HG03457 (cell line): Measurements from ENCODE around the gene STAT3.
"Not testable (repeated sequence)": the region's sequence is repeated elsewhere in the genome, so short reads cannot be mapped to it uniquely, and the experiment has no call there.

Source experiments
- ATAC-seq: cut with Tn5 transposase; IDR thresholded peaks from one replicate; pipeline ENCODE4 v1.9.1; 2021; ENCODE audit warnings: moderate number of reproducible peaks; ENCODE audit not compliant: unreplicated experiment

The STAT3 gene

GRCh38 chr17:42409523-42410318, 21.5 kb upstream of the STAT3 start:
- ATAC-seq, result no peak

GRCh38 chr17:42408061-42408460, 19.8 kb upstream of the STAT3 start:
- no peak for ATAC-seq

GRCh38 chr17:42407289-42407836, 19.1 kb upstream of the STAT3 start:
- no peak for ATAC-seq

GRCh38 chr17:42406615-42407288, 18.5 kb upstream of the STAT3 start:
- no peak for ATAC-seq

GRCh38 chr17:42405963-42406495, 17.8 kb upstream of the STAT3 start:
- no peak for ATAC-seq

GRCh38 chr17:42405076-42405475, 16.8 kb upstream of the STAT3 start:
- ATAC-seq, result no peak

GRCh38 chr17:42404326-42405055, 16.2 kb upstream of the STAT3 start:
- ATAC-seq, result no peak

GRCh38 chr17:42403150-42403549, 14.9 kb upstream of the STAT3 start:
- ATAC-seq, result no peak

- no peak for ATAC-seq
Measured at GRCh38 chr17:42402117-42402516, 13.9 kb upstream of the STAT3 start.

GRCh38 chr17:42400844-42401375, 12.7 kb upstream of the STAT3 start:
- not testable (repeated sequence) for ATAC-seq

GRCh38 chr17:42399948-42400843, 12.0 kb upstream of the STAT3 start:
- ATAC-seq, result no peak

- ATAC-seq, result no peak
Measured at GRCh38 chr17:42399121-42399520, 10.9 kb upstream of the STAT3 start.

- not testable (repeated sequence) for ATAC-seq
Measured at GRCh38 chr17:42395601-42396000, 7.4 kb upstream of the STAT3 start.

GRCh38 chr17:42394838-42395237, 6.6 kb upstream of the STAT3 start:
- no peak for ATAC-seq

GRCh38 chr17:42392692-42393415, 4.6 kb upstream of the STAT3 start:
- no peak for ATAC-seq

GRCh38 chr17:42391439-42391838, 3.2 kb upstream of the STAT3 start:
- not testable (repeated sequence) for ATAC-seq

- no peak for ATAC-seq
Measured at GRCh38 chr17:42389899-42390298, 1.7 kb upstream of the STAT3 start.

- ATAC-seq, result no peak
Measured at GRCh38 chr17:42389135-42389417, 834 bp upstream of the STAT3 start.

GRCh38 chr17:42387661-42388380, 421 bp downstream of the STAT3 start:
- ATAC-seq, result no peak
